ENCODE results near the gene AGAP1. TPM values are rescaled to one million over a fixed set of nuclear protein-coding genes. Genes with fewer than 3 reads are reported as not detected.
"Not testable (repeated sequence)": the region's sequence is repeated elsewhere in the genome, so short reads cannot be mapped to it uniquely, and the experiment has no call there.

The AGAP1 gene
- total RNA-seq, 1 donor = 18.5 TPM

GRCh38 chr2:236136538-236136937, 642.7 kb downstream of the AGAP1 start:
- Histone ChIP-seq H4K20me1 (ENCODE audit: insufficient read depth, low read length) (no peaks in the 10 kb centered on the region), H3K27me3 (ENCODE audit: insufficient read depth, low read length) (no peaks in the 10 kb centered on the region), H3K79me2 (ENCODE audit: insufficient read depth, low read length) (no peaks in the 10 kb centered on the region), H3K4me3 (ENCODE audit: insufficient read depth, low read length) (no peak overlapping the region), H3K4me2 (ENCODE audit: insufficient read depth, low read length) (no peak overlapping the region), H2AFZ (ENCODE audit: low read length) (no peak overlapping the region), H3K9me3 (ENCODE audit: low read depth, low read length) (no peaks in the 10 kb centered on the region), H3K27ac (ENCODE audit: low read depth, low read length) (no peak overlapping the region), H3K4me1 (ENCODE audit: insufficient read depth, low read length) (no peaks in the 10 kb centered on the region), H3K36me3 (ENCODE audit: insufficient read depth, low read length) (no peaks in the 10 kb centered on the region)
- no peak for TF ChIP-seq CTCF (IDR thresholded peaks at IDR 0.05; ENCODE audit: extremely low read depth, low read depth, low read length)
- DNase-seq (ENCODE audit: insufficient read length, low spot score, missing footprints) = no peak

GRCh38 chr2:236137066-236137465, 643.2 kb downstream of the AGAP1 start:
- DNase-seq (ENCODE audit: insufficient read length, low spot score, missing footprints) = no peak
- TF ChIP-seq CTCF (IDR thresholded peaks at IDR 0.05; ENCODE audit: extremely low read depth, low read depth, low read length) = no peak
- Histone ChIP-seq H3K27me3 (ENCODE audit: insufficient read depth, low read length) (no peaks in the 10 kb centered on the region), H3K79me2 (ENCODE audit: insufficient read depth, low read length) (no peaks in the 10 kb centered on the region), H3K36me3 (ENCODE audit: insufficient read depth, low read length) (no peaks in the 10 kb centered on the region), H3K4me1 (ENCODE audit: insufficient read depth, low read length) (no peaks in the 10 kb centered on the region), H4K20me1 (ENCODE audit: insufficient read depth, low read length) (no peaks in the 10 kb centered on the region), H2AFZ (ENCODE audit: low read length) (no peak overlapping the region), H3K4me2 (ENCODE audit: insufficient read depth, low read length) (no peak overlapping the region), H3K9me3 (ENCODE audit: low read depth, low read length) (no peaks in the 10 kb centered on the region), H3K4me3 (ENCODE audit: insufficient read depth, low read length) (no peak overlapping the region), H3K27ac (ENCODE audit: low read depth, low read length) (no peak overlapping the region)

GRCh38 chr2:236141616-236142015, 647.8 kb downstream of the AGAP1 start:
- DNase-seq (ENCODE audit: insufficient read length, low spot score, missing footprints); H3K79me2 ChIP-seq (ENCODE audit: insufficient read depth, low read length); H3K9me3 ChIP-seq (ENCODE audit: low read depth, low read length); H3K36me3 ChIP-seq (ENCODE audit: insufficient read depth, low read length); H3K4me1 ChIP-seq (ENCODE audit: insufficient read depth, low read length); H3K27ac ChIP-seq (ENCODE audit: low read depth, low read length); H3K4me3 ChIP-seq (ENCODE audit: insufficient read depth, low read length); H2AFZ ChIP-seq (ENCODE audit: low read length); H3K4me2 ChIP-seq (ENCODE audit: insufficient read depth, low read length); H3K27me3 ChIP-seq (ENCODE audit: insufficient read depth, low read length); H4K20me1 ChIP-seq (ENCODE audit: insufficient read depth, low read length): not testable (repeated sequence)

- no peak for DNase-seq (ENCODE audit: insufficient read length, low spot score, missing footprints)
- H3K27ac ChIP-seq (ENCODE audit: low read depth, low read length) = no peak overlapping the region
- no peak overlapping the region for H2AFZ ChIP-seq (ENCODE audit: low read length)
- no peak for TF ChIP-seq CTCF (IDR thresholded peaks at IDR 0.05; ENCODE audit: extremely low read depth, low read depth, low read length)
- H3K4me2 ChIP-seq (ENCODE audit: insufficient read depth, low read length) = no peak overlapping the region
- H3K79me2 ChIP-seq (ENCODE audit: insufficient read depth, low read length) = no peaks in the 10 kb centered on the region
- no peaks in the 10 kb centered on the region for H4K20me1 ChIP-seq (ENCODE audit: insufficient read depth, low read length)
- H3K9me3 ChIP-seq (ENCODE audit: low read depth, low read length) = no peaks in the 10 kb centered on the region
- H3K27me3 ChIP-seq (ENCODE audit: insufficient read depth, low read length) = no peaks in the 10 kb centered on the region
- H3K4me3 ChIP-seq (ENCODE audit: insufficient read depth, low read length) = no peak overlapping the region
- H3K36me3 ChIP-seq (ENCODE audit: insufficient read depth, low read length) = no peaks in the 10 kb centered on the region
- no peaks in the 10 kb centered on the region for H3K4me1 ChIP-seq (ENCODE audit: insufficient read depth, low read length)
Measured at GRCh38 chr2:236143811-236144210, 650.0 kb downstream of the AGAP1 start.
